MCF 10A (cell line): ENCODE results near the gene SLC5A2. TPM values are rescaled to one million over a fixed set of nuclear protein-coding genes. Genes with fewer than 3 reads are reported as not detected.
"Not testable (repeated sequence)": the region's sequence is repeated elsewhere in the genome, so short reads cannot be mapped to it uniquely, and the experiment has no call there.

Source experiments
- BruUV-seq: library from RNA; stranded (reverse); fragments of 400-500 nt; replicated peaks from 2 replicates; lab custom pipeline; 2021; lab: Mats Ljungman, UMichigan
- CTCF ChIA-PET: fragments of 300-600 bp; sonication (Branson Sonifier 250); formaldehyde crosslinking; extraction: SDS; loops from one replicate; lab custom pipeline; 2021; ENCODE audit warnings: antibody characterized with exemption, inconsistent platforms; lab: Yijun Ruan, JAX
- POLR2A ChIA-PET: fragments of 300-600, 350-650 bp; sonication (Branson Sonifier 250); formaldehyde crosslinking; extraction: SDS; loops from one replicate; lab custom pipeline; 2020; ENCODE audit warnings: antibody characterized with exemption, inconsistent platforms; lab: Yijun Ruan, JAX
- DNase-seq: peaks from one replicate; pipeline ENCODE4 v3.0.0-alpha.2; 2018; ENCODE audit not compliant: unreplicated experiment
- H3K27ac Mint-ChIP-seq: one replicate; pipeline ENCODE4 v1.8.0; 2022; ENCODE audit warnings: mild to moderate bottlenecking, low read depth, mixed read lengths; ENCODE audit not compliant: unreplicated experiment
- H3K27me3 Mint-ChIP-seq: one replicate; pipeline ENCODE4 v1.8.0; 2022; ENCODE audit warnings: mixed read lengths; ENCODE audit not compliant: insufficient read depth, unreplicated experiment
- H3K36me3 Mint-ChIP-seq: one replicate; pipeline ENCODE4 v1.8.0; 2022; ENCODE audit warnings: mild to moderate bottlenecking, moderate library complexity, mixed read lengths; ENCODE audit not compliant: insufficient read depth, unreplicated experiment
- H3K4me1 Mint-ChIP-seq: one replicate; pipeline ENCODE4 v1.8.0; 2022; ENCODE audit warnings: mixed read lengths; ENCODE audit not compliant: insufficient read depth, unreplicated experiment
- H3K4me3 Mint-ChIP-seq: one replicate; pipeline ENCODE4 v1.8.0; 2022; ENCODE audit warnings: mild to moderate bottlenecking, moderate library complexity, mixed read lengths; ENCODE audit not compliant: unreplicated experiment
- H3K9me3 Mint-ChIP-seq: one replicate; pipeline ENCODE4 v1.8.0; 2022; ENCODE audit warnings: mixed read lengths; ENCODE audit not compliant: unreplicated experiment
- CTCF ChIP-seq: fragments of 200-600 bp; IDR thresholded peaks from one replicate; pipeline ENCODE4 v1.8.0; 2022; ENCODE audit warnings: antibody characterized with exemption, mild to moderate bottlenecking; ENCODE audit not compliant: unreplicated experiment
- intact Hi-C: fragments of 100-400 bp; cut with micrococcal nuclease; formaldehyde crosslinking; loops from 2 replicates; pipeline ENCODE4 v1.14.1; 2022
- total RNA-seq: library from RNA; stranded (reverse); gene quantifications from 2 replicates; pipeline ENCODE4 v1.2.3, GENCODE V29; 2022

The SLC5A2 gene
- total RNA-seq, 1 experiment from 2014 or later: not detected

- Mint-ChIP-seq H3K4me3 (no peak overlapping the region), H3K27me3 (peaks cover 9% of the 10 kb centered on the region), H3K4me1 (no peaks in the 10 kb centered on the region), H3K27ac (no peak overlapping the region), H3K9me3 (no peaks in the 10 kb centered on the region), H3K36me3 (no peaks in the 10 kb centered on the region)
- no peak for TF ChIP-seq CTCF
- POLR2A ChIA-PET: no interaction called here
- intact Hi-C loops: no loop called here
- CTCF ChIA-PET: interaction anchor here (0.7 kb wide), 1 partner anchor 12 kb away, joined by 3 read pairs; no protein-coding TSS in a partner anchor
- DNase-seq: no peak
- BruUV-seq: no TSS peak
These were observed 38.4 kb downstream of the SLC5A2 start for GRCh38 chr16:31521368-31521767.

GRCh38 chr16:31522071-31522470 is 39.1 kb downstream of the SLC5A2 start:
- Mint-ChIP-seq H3K27me3 (peaks cover 9% of the 10 kb centered on the region), H3K9me3 (no peaks in the 10 kb centered on the region), H3K4me3 (no peak overlapping the region), H3K36me3 (no peaks in the 10 kb centered on the region), H3K27ac (no peak overlapping the region), H3K4me1 (no peaks in the 10 kb centered on the region)
- POLR2A ChIA-PET: interaction anchor here (1.1 kb wide), 1 partner anchor 14 kb away, joined by 3 read pairs; the partner anchor contains the start of gene RUSF1
- intact Hi-C loops: no loop called here
- no peak for DNase-seq
- TF ChIP-seq CTCF: no peak
- no TSS peak for BruUV-seq
- CTCF ChIA-PET: interaction anchor here (0.7 kb wide), 1 partner anchor 11 kb away, joined by 3 read pairs; no protein-coding TSS in a partner anchor

GRCh38 chr16:31523768-31524167 is 40.8 kb downstream of the SLC5A2 start:
- BruUV-seq, intact Hi-C loops, H3K27ac Mint-ChIP-seq, H3K4me3 Mint-ChIP-seq, CTCF ChIA-PET, H3K36me3 Mint-ChIP-seq, POLR2A ChIA-PET, H3K4me1 Mint-ChIP-seq, H3K9me3 Mint-ChIP-seq, DNase-seq: not testable (repeated sequence)
- H3K27me3 Mint-ChIP-seq: peaks cover 21% of the 10 kb centered on the region

GRCh38 chr16:31525113-31525512 is 42.2 kb downstream of the SLC5A2 start:
- no peaks in the 10 kb centered on the region for H3K36me3 Mint-ChIP-seq
- BruUV-seq: no TSS peak
- H3K27me3 Mint-ChIP-seq: peaks cover 27% of the 10 kb centered on the region
- H3K4me1 Mint-ChIP-seq: no peaks in the 10 kb centered on the region
- DNase-seq: no peak
- no peak for TF ChIP-seq CTCF
- H3K4me3 Mint-ChIP-seq: no peak overlapping the region
- no peaks in the 10 kb centered on the region for H3K9me3 Mint-ChIP-seq
- ChIA-PET POLR2A (no interaction called here), CTCF (no interaction called here)
- intact Hi-C loops: no loop called here
- no peak overlapping the region for H3K27ac Mint-ChIP-seq
